Ramos (cell line): ENCODE results near the gene RNF115.
"Not testable (repeated sequence)": the region's sequence is repeated elsewhere in the genome, so short reads cannot be mapped to it uniquely, and the experiment has no call there.

ENCODE experiments used
- in situ Hi-C: fragments of 300-500 bp; cut with MboI; formaldehyde crosslinking; loops from one replicate; pipeline ENCODE4 v1.14.3; 2022; ENCODE audit warnings: low sequenced_read_pairs; ENCODE audit not compliant: unreplicated experiment

RNF115 gene

GRCh38 chr1:145747398-145748247 lies 76.3 kb downstream of the RNF115 start:
- in situ Hi-C loops, result no loop called here

DNA sequence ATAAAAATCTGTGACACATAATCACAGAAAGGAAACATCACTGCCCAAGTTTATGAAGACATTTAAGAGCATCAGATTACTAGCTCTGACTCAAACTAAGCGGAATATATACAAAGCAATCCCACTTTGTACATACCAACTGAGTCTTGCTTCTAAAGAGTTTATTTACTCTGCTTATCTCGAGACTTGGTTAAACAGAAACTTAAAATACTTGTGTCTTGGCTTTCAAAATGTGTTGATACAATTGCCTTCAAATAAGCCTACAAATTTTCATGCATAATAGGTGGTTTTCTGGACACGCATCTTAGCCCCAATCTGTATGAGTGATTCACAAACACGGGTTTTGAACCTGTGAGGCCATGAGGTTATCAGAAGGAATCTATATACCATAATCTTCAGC lies 83.6 kb downstream of the RNF115 start:
- in situ Hi-C loops, result no loop called here

DNA sequence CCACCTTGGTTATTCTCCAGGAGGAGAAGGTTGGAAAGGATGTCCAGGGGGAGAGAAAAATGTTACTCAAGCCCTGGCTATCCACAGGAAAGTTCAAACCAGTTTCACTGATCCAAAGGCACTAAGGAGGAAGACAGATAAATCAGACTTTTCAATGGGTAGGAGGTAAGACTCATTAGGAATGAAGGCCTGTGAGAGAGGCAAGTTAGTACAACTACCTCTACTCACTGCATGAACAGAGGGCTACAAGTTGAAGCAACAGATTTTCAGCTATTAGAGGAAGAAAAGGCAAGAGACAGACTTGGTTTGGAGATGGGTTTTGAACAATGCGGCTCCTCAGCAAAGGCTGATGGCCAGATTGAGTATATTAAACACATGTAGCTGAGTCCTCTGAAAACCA lies 87.7 kb downstream of the RNF115 start:
- in situ Hi-C loops, result no loop called here

- in situ Hi-C loops, result no loop called here
Observed at GRCh38 chr1:145730900-145731299, 93.0 kb downstream of the RNF115 start.

- in situ Hi-C loops, result no loop called here
Observed at GRCh38 chr1:145730467-145730866, 93.4 kb downstream of the RNF115 start.

DNA sequence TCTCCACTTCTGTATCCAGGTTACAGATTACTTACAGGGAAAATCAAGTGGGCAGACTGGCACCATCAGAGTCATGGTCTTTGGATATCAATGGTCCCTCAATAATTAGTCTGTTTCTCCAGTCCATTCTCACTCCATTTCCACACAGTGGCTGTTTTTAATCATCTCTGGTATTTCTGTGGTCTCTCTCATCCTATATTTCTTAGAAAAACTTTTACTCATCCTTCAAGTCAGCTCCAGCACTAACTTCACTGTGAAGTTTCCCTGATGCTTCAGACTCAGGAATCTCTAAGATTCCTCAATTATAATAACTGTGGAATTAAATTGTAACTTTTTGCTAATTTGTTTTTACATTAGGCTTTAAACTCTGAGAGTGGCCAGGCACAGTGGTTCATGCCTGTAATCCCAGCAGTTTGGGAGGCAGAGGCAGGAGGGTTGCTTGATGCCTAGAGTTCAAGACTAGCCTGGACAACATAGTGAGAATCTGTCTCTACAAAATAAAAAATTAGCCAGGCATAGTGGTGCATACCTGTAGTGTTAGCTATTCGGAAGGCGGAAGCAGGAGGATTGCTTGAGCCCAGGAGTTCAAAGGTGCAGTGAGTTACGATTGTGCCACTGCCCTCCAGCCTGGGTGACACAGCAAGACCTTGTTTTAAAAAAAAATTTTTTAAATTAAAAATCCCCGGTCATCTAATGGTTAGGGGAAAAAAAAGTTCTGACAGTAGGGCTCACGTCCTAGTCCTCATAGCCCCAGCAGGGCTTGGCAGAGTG lies 94.0 kb downstream of the RNF115 start:
- in situ Hi-C loops, result no loop called here

DNA sequence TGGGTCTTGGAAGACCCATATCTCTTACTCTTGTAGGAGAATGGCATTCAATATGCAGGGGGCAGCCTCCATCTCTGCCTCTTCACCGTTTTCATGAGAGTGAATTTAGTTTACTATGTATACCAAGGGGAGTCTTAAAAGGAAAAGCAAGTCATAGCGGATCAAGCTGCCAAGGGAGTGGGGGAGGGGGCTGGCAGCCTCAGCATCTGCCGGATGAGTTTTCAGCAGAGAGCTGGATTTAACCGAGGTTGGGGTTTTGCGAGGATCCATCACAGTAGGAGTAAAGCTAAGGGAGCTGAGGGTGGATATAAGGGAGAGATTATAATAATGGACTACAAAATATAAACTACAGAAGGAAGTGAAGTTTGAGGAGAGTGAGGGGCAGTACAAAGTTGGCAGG lies 94.7 kb downstream of the RNF115 start:
- in situ Hi-C loops, result no loop called here

DNA sequence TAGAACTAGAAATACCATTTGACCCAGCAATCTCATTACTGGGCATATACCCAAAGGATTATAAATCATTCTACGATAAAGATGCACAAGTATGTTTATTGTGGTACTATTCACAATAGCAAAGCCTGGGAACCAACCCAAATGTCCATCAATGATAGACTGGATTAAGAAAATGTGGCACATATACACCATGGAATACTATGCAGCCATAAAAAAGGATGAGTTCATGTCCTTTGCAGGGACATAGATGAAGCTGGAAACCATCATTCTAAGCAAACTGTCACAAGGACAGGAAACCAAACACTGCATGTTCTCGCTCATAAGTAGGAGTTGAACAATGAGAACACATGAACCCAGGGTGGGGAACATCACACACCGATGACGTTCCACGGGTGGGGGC lies 97.7 kb downstream of the RNF115 start:
- in situ Hi-C loops, result not testable (repeated sequence)

GRCh38 chr1:145720878-145721671 lies 102.8 kb downstream of the RNF115 start:
- in situ Hi-C loops, result no loop called here

DNA sequence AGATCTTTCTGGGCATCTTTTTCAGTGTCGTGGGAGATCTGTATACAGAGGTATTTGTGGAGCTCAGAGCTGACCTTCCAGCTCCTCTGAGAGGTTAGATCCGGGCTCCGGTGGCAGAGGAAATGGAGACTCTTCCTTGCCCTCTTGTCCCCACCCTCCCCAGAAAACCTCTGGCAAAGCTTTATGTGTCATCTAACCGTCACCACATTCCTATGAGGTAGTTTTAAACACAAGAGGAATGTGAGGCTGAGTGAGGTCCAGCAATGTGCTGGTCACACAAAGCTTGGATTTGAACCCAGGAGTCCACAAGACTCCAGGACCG lies 103.4 kb downstream of the RNF115 start:
- in situ Hi-C loops, result no loop called here

DNA sequence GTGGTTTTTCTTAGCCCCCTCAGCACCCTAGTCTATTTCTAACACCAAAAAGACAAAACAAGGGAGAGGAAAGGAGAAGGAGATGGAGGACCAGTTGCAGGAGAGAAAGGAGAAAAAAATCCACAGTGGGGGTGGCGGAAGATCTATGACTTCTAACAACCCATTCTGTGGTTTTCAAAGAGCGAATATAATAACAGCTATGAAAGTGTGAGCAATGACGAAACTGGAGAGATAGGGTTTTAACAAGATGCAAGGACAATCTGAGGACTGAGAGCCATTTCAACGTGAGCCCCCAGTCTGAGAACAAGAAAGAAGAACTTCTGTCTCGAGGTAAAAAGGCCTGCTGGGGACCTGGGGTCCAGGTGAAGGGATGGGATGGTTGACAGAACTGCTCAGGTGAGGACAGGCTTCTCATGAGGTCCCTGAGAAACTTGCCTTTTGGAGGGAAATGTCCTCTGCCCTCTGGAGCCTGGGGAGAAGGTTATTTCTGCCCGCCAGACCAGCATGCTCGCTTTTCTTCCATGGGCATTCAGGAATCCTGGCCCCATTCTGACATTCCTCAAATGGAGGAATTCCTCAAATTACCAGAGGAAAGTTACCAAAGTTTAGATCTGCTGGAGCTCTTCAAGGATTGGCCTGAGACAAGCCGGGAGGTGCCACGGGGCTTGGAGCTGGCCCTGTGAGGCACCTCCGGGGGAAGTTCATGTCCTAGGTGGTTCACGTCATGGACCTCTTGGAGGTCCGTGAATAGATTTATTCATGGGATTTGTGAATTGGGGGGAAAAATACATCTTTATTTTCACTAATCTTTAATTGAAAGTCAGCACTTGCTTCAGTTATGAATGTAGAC lies 104.4 kb downstream of the RNF115 start, which contains the start of gene CD160:
Gene CD160, plus strand, starts transcription at position 270 of the 850 bp plus-strand sequence. CDS start 8,829 bp downstream, outside the sequence.
- in situ Hi-C loops, result no loop called here

- in situ Hi-C loops, result not testable (repeated sequence)
Observed at GRCh38 chr1:145718465-145718864, 105.4 kb downstream of the RNF115 start.

DNA sequence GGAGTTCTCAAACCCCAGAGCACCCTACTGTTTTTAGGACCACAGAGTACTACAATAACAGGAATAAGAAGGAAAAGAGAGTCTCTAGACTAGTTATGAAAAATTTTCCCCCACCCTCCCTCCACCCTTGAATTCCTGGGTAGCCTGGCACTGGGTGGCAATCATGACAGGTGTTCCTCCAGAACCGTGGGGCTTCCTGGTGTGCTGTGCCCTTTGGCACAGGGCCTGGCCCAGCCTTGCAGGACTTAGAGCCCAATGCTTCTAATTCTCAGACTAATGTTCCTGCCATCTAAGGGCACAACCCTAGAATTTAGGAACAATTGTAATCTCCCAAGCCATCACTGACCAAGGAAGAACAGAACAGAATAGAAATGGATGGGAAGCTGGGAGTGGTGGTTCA lies 106.1 kb downstream of the RNF115 start:
- in situ Hi-C loops, result no loop called here

DNA sequence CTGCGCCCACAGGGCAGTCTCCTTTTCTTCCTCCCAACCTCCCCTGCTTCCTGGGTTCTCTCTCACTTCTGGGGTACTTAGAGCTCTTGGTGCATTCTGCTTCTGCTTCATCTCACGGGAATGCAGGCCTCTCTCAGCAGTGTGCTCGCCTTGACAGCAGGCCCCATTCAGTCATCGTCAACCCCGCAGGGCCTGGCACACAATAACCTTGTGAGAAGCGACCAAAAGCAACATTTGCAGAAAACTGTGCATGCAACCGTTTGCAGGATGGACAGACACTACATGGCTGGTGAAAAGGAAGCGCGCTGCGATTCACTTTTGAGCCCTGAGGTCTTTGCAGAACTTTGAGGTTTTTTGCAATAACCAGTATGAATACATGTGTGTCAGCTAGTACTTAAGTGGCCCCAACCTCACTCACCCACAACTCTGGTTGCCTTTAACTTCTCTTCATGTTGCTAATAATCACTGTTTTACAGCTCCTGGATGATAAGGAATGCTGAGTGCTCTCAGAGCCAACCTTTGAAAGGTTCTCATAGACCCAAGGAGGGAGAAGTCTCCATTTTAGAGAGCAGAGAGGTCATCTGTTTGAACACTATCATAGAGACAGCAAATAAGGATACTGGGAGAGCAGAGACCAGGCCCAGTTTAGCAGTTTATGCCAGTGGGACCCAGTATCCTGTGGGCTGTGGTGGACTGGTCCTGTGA lies 107.1 kb downstream of the RNF115 start:
- in situ Hi-C loops, result no loop called here

DNA sequence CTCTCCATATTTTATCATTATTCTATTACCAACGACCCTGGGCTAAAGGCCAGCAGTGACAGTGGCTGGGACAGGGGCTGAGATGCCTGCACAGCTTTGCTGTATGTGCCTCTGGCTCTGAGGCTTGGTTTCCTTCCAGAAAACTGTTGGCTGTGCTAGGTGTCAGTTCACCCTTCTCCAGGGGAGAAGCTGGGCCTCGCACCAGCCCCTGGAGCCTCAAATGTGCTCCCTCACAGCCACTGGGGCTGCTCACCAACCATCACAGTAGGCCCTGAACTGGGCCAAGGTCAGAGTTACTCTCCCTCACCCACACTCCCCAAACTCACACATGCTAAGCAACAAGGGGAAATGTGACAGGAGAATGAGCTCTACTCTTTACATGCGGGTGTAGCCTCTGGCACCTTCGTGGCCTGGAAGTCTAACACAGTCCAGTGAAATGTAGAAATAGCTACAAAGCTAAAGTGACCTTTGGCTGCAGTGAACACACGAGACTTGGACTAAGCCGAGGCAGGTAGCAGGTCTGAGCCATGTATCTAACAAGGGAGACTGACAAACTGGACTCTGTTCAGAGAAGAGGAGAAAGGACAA lies 109.3 kb downstream of the RNF115 start:
- in situ Hi-C loops, result no loop called here

DNA sequence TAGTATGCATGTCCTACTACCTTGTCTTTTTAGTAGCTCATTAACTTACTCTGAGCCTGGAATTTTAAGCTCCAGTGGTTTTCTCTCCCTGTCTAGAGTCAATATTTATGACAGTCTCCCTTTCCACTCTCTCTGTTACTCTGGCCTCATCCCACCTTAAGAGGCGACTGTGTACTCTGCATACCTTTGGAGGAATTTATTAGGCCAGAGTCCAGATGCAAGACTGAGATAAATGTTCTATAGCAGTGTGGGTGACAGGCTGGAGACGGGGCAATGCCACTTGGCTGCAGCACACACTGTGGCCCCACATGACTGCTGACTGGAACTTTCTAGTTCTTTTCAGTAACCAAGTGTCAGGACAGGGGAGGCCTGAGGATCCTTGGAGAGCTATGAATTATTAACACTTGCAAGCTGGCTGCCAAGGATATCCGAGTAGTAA lies 112.7 kb downstream of the RNF115 start:
- in situ Hi-C loops, result no loop called here

- in situ Hi-C loops, result no loop called here
Observed at GRCh38 chr1:145710291-145711027, 113.4 kb downstream of the RNF115 start.

DNA sequence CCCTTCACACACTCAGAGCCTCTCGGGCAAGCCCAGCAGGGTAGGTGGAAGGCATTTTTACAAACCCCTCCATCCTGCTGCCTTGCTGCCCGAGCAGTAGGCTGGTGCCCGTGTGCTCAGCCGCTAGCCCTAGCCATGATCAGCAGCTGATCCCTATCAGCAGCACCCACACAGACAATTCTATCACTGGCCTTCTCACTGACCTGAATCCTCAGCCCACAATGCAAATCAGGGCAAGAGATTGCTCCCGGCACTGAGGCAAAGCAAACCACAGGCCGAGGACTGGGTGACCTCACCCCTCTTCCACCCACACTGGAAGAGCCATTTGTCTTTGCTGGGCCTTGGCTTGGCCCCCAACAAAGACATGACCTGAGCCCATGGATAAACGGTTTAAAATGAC lies 115.8 kb downstream of the RNF115 start:
- in situ Hi-C loops, result no loop called here
